GM21515 (cell line): ENCODE measurements around the gene MGARP.
"Not testable (repeated sequence)": the region's sequence is repeated elsewhere in the genome, so short reads cannot be mapped to it uniquely, and the experiment has no call there.

Experiments
- ATAC-seq: cut with Tn5 transposase; IDR thresholded peaks from one replicate; pipeline ENCODE4 v1.9.1; 2021; ENCODE audit not compliant: unreplicated experiment

Gene MGARP

DNA sequence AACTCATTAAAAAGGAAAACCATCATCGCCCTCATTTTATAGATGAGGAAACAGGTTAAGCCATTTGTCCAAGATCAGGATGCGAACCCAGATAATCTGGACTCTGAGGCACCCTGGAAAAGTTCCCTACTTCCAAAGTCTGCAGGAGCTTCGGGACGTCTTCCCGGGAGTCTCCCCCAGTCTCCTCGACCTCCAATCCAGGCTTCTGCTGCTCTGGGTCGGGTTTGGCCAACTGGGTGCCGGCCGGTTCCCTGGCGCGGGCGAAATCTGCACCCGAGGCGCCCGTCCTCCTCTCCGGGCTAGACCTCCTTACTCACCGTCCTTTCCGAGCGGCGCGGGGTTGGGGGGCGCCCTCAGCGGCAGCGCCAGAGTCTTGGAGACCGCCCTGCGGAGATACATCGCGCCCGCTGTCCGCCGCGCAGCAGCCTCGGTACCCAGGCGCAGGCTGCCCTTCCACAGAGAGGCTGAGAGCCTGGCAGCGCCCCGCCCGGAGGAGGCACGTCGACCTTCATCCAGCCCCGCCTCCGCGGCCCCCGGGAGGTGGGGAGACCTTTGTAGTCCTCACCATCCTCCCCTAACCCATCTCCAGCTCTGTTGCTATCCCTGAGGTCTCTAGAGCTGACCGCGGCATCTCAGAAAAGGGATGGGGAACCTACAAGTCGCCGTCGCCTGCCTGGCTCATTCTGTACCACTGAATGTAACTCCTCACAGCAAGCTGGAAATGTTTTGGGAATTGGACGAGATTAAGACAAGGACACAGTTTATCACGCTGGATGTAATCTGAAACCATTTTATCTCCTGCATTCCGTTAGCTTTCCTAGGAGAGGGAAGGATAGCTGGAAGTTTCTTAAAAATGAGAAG is at the start of gene MGARP:
TSS of gene MGARP (minus strand) at position 466 of the 861 bp plus-strand sequence. CDS start at position 399, 67 bp downstream.
- ATAC-seq, result no peak

DNA sequence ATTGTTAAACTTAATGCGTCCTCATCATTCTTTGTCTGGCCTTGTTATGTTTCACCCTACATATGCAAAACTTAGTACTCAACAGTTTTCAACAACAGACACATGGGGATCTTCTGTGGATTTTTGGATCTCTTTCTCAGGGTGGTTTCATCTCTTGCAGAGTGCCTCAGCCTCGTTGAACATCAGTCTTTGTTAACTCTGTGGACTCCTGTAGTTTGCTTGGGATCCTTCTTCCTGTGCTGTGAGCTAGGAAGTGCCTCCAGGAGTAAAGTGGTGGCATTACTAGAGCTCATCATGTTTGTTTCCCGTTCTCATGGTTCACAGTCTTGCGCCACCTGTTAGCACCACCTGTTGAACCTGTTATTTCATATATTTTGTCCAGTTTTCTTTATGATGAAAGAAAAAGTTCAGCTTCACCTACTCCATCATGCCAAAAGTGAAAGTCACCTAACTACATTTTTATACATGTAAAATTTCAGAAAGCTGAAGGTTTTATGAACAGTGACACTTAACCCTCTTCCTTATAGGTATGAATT is 49.7 kb upstream of the MGARP start:
- no peak for ATAC-seq

DNA sequence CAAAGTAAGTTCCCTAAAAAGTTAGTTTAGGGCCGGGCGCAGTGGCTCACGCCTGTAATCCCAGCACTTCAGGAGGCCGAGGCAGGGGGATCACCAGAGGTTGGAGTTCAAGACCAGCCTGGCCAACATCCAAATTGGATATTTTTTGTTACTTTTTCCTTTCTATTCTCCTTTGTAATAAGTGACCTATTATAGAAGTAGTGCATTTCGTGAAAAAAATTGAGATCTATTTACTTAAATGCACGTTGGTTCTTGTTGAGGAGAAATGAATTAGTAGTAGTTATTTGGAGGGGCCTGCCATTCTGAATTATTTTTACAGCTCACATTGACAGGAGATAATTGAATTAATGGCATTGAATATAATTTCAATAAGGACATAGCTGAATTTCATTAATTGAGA is 44.6 kb upstream of the MGARP start:
- ATAC-seq, result no peak

DNA sequence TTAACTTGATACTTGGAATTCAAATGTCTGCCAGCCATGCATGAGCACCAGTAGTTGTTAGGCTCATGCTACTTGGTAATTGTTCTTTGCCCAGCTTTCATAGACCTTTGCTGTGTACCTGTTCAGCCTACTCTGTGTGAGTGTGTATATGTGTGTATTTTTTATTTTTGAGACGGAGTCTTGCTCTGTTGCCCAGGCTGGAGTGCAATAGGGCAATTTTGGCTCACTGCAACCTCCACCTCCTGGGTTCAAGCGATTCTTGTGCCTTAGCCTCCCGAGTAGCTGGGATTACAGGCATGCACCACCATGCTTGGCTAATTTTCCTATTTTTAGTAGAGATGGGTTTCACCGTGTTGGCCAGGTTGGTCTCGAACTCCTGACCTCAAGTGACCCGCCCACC is 42.5 kb upstream of the MGARP start:
- ATAC-seq, result not testable (repeated sequence)

DNA sequence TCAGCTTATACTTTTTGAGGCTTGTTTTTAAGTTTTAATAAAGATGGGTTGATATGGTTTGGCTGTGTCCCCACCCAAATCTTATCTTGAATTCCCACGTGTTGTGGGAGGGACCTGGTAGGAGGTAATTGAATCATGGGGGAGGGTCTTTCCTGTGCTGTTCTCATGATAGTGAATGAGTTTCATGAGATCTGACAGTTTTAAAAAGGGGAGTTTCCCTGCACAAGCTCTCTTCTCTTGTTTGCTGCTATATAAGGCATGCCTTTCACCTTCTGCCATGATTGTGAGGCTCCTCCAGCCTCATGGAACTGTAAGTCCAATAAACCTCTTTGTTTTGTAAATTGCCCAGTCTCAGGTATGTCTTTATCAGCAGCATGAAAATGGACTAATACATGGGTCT is 42.0 kb upstream of the MGARP start:
- ATAC-seq, result not testable (repeated sequence)

DNA sequence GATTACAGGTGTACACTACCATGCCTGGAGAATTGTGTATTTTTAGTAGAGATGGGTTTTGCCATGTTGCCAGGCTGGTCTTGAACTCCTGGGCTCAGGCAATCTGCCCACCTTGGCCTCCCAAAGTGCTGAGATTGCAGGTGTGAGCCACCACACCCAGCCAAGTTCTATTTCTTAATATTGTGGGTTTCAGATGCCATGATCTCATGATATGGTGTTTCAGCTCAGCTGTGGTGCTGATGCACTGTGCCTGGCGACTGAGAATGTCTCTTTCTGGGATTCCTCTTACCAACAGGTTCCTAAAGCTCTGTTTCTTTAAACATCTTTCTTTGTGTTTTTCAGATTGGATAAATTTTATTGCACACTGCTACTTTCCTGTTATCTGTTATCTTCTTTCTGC is 39.5 kb upstream of the MGARP start:
- no peak for ATAC-seq

DNA sequence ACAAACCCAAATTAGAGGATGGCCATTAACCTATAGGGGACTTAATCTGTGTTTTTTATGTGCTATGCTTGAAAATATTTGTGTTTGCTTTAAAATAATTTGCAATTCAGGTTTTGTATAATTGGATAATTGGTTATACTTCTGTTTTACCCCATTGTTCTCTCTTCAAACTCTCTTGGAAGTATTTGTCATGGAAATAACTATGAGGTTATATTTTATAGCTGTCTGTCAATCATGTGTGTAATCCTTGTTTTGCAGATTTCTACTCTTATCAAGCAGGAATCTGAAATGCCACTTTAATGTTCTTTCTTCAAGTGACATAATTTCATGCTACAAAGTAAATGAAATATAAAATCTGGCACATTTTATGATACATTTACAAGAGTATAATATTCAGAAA is 37.6 kb upstream of the MGARP start:
- no peak for ATAC-seq

DNA sequence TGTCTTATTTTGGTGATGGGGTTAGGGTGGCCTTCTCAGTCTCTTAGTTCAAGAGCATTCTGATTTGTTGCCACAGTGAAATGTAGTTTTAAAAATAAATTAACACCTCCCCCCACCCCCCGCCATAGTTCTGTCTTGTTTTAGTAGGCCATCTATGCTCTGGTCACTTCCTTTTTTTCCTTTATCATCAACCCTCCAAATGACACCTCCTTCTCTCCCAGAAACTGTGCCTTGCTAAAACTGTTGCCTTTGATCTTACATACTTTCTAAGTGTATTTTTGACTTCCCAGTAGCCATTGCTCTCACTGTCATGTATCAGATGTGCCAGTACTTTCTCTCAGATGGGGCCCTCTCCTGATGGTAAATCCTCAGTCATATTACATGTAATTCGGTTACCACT is 36.7 kb upstream of the MGARP start:
- ATAC-seq, result no peak

DNA sequence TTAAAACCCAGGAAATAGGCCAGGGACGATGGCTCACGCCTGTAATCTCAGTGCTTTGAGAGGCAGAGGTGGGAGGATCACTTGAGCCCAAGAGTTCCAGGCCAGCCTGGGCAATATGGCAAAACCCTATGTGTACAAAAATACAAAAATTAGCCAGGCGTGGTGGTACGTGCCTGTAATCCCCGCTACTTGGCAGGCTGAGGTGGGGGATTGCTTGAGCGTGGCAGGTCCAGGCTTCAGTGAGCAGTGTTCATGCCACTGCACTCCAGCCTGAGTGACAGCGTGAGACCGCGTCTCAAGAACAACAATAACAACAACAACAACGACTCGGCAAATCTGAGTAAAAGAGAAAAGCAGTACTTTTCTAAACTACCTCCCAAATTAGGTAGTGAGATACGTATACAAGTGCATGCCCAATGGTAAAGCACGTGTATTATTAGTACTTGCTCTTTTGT is 35.2 kb upstream of the MGARP start:
- ATAC-seq, result peak; percentile 61

DNA sequence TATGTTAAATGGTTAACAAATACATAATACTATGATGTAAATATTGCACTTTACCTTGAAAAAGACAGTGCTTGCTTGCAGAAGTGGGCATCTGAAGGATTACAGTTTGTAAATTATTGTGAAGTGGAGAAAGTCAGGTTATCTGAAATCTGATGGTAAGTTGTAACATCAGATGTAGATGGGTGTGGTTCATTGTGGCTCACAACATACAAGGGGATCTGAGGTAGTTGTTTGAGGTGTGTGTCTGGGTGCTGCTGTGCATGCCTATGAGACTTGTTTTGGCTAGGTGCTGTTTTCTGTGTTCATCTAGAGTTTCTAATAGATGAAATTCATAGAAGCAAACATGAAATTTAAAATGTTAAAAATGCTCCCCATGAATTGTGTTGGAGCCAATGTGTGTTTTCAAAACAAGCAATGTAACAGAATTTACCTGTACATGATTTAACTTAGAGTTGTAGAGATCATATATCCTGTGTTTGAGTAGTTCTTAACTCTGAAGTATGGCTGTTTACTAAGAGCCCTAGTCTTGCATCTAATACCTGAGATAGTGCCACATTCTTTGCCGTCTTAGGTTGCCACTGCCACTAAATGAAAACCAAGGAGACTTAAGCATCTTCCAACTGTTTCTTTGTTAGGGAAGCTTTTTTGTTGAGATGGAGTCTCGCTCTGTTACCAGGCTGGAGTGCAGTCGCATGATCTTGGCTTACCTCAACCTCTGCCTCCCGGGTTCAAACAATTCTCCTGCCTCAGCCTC is 34.2 kb upstream of the MGARP start:
- ATAC-seq, result no peak

DNA sequence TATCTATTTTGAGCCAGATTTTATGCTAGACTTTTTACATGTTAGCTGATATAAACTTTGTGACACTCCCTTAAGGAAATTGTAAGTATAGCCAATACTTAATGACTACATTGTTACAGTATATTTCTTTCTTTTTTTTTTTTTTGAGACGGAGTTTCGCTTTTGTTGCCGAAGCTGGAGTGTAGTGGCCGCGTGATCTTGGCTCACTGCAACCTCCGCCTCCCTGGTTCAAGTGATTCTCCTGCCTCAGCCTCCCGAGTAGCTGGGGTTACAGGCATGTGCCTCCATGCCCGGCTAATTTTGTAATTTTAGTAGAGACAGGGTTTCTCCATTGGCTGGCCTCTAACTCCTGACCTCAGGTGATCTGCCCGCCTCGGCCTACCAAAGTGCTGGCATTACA is 33.4 kb upstream of the MGARP start:
- ATAC-seq, result not testable (repeated sequence)

DNA sequence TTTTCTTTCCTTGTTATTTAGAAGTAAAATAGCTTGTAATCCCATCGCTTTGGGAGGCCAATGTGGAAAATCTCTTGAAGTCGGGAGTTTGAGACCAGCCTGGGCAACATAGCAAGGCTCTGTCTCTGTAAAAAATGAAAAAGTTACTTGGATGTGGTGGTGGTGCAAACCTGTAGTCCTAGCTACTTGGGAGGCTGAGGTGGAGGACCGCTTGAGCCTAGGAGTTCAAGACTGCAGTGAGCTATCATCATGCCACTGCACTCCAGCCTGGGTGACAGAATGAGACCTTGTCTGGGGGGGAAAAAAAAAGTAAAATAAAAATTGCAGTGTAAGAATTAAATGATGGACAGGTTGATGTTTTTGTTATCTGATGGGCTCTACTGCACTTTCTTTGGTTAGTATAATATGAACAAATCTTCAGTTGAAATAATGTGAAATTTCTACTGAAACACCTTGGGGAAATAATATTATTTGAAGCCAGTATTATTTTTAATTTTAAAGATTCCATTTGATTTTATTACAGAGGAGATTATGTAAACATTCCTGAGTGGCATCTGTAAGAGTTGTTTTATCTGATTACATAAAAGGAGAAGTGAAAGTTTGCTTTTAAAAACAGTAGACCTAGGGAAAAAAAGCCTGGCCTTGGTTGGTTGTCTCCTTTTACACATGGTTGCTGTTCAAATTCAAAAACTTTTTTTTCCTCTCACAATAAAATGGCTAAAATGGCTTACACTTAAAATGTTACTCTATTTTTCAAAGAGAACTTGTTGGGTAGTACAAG is 32.7 kb upstream of the MGARP start:
- no peak for ATAC-seq

DNA sequence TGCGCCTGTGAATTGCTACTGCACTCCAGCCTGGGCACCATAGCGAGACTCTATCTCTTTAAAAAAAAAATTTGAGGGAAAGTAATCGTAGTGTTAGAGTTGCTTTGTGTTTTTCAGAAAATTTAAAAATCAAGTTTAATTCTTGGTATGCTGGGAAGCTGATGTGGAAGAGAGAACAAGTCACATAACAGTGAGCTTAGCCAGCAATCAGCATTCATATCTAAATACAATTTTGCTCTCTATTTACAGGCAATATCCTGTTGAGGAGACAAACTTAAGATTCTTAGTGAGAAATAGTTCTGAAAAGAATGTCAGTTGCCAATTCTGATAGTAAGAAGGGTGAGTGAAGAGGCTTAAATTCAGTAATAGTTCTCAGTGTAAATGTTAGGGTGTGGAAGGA is 31.9 kb upstream of the MGARP start:
- ATAC-seq, result no peak

DNA sequence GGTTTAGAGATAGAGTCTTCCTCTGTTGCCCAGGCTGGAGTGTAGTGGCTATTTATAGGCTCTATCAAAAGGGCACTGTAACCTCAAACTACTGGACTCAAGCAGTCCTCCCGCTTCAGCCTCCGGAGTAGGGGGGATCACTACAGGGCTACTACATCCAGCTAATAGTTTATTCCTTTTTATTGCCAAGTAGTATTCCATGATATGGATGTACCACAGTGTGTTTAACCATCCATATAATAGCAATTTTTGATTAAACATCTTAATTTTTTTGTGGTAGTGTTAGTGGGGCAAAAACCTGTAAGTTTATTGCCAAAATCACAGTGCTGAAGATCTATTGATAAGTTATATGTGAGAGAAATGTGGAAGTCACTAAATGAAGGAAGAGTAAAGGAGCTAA is 24.9 kb upstream of the MGARP start:
- no peak for ATAC-seq

DNA sequence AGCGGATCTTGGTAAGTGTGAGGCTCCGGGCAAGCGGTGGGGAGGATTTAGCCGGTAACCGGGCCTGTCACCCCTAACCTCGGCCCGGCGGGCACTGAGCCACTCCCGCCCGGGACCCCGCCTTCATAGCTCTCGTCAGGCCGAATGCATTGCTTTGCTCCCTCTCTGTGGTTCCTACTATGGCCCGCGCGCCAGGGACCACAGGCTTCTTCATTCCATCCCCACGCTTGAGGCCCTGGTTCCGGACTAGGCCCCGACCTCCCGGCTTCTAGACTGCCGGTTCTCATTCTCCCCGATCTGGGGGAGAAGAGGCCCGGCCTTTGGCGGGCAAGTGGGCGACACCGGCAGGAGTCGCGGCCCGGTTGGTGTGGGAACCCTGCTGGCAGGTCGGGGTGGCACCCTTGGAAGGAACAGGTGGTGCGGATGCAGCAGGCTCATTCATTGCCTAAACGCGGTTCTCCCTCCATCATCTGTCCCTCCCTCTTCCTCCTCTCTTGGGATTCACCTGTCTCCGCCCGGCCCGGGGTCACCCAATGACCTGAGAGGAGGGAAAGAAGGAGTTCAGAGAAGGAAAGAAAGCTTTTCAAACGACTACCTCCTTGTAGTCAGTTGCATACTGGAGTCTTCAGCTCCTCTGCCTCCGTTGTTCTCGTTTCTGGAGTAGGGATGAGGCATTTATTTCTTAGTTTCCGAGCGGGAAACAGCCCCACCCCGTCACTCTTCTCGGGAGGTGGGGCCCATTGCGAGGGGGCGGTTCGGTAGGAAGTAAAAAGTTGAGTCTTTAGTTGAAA is 22.0 kb upstream of the MGARP start, which contains the start of gene NDUFC1:
TSS of gene NDUFC1 (minus strand) at position 657 of the 791 bp plus-strand sequence. CDS start 6,679 bp downstream, outside the sequence.
- ATAC-seq, result peak; percentile 42

DNA sequence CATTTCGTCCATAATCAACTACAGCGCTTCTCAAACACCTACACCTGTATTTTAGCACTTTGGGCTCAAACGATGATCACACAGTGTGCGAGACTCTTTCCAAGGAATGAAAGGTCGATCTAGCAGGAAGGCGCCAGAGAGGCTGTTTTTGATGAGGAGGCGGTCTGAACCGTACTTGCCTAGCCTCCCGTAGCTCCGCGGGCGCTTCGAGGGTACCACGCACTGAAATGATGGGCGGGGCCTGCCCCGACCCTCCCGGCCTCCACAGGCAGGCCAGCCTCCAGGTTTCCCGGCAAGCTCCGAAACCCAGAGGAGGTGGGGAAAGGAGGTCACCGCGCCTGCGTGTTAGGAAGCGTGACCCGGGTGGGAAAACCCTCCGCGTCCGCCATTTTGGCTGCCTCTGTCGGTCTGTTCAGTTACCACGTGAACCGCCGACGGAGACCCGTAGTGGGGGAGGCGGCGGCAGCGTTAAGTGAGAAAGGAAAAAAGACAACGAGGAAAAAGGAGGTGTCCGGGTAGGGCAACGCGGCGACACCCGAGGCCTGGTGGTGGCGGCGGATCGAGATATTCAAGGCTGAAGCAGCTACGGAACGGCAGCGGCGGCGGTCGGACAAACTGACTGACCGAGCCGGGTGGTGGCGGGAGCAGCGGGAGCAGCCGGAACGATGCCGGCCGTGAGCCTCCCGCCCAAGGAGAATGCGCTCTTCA is 21.2 kb upstream of the MGARP start, which contains the start of gene NAA15:
TSS of gene NAA15 (plus strand) at position 393 of the 708 bp plus-strand sequence. CDS start at position 666, 273 bp downstream.
- peak; percentile 83 for ATAC-seq

DNA sequence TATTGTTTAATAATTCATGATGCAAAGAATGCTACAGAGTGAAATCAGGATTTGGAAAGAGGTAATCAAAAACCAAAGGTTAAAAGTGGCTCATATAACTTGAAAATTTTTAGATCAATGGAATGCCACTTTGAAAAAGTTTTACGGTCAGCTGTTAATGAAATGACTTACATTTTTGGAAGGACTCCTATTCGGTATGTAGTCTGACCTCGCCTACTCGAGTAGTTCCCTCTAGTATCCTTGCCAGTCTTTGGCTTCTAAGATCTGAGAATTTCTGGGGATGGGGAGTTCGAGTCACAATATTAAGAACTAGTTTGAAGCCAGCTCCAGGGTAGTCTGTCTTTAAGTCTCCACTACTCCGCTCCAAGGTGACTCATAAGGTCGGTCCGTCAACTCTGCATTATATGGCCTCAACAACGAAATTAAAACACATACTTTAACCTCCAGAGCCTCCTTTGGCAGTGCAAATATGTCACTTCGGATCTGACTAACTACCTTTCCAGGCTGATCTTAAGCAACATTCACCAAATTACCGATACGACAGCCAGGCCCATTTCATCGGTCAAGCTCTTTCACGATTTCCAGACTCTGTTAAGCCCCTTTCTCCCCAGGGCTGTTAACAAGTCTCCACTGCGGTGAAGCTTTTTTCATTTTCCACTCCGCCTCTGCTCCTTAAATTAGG is 20.5 kb upstream of the MGARP start:
- ATAC-seq, result peak; percentile 4

DNA sequence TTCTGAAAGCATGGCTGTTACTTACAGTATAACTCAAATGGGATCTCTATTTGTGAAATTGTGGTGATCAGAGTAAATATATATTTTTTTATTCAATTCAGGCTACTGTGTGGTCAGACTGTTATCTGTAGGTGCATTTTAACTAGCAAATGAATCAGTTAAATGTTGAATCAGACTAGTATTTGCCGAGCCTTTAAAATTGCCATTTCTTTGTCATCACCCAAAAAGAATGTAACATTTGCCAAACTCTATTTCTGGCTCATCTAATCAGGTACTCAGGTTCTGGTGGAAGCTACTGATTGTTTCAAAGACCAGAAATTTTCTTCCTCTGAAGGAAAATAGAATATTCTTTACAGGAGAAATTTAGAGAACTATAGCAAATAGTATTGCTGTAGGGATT is 19.5 kb upstream of the MGARP start:
- no peak for ATAC-seq

DNA sequence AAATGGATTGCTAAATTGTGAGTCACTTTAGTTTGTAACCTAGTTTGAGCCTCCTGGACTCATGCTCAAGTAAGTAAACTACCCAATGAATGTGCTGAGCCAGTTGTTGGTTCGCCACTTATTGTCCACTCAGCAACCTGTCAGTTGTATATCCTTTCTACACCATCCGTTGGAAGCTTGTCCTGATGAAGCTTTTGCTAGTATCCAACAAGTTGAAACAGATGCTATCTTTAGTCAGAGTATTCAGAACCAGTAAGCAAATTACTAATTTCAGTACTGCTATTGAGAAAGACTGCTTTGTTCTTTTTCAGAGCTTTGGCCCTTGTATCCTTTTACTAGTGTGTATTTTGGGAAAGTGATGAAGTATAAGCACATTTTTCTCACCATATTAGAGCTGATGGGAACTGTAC is 17.0 kb upstream of the MGARP start:
- ATAC-seq, result no peak
